PC-3 (cell line): ENCODE results near the gene YAP1.

Source experiments
- CTCF ChIP-seq: fragments of 300-600 bp; sonication (generic); conservative IDR thresholded peaks from 2 replicates; pipeline ENCODE4 v1.5.1; 2017; ENCODE audit warnings: antibody characterized with exemption, low read depth, mild to moderate bottlenecking, low read length
- EZH2 ChIP-seq: fragments of 300-600 bp; sonication (generic); IDR thresholded peaks from one replicate; pipeline ENCODE4 v1.6.1; 2017; ENCODE audit warnings: antibody characterized with exemption, mild to moderate bottlenecking, low read length; ENCODE audit not compliant: unreplicated experiment
- EZH2phosphoT487 ChIP-seq: fragments of 300-600 bp; sonication (generic); IDR thresholded peaks from 2 replicates; pipeline ENCODE4 v1.6.1; 2018; ENCODE audit warnings: mild to moderate bottlenecking, antibody characterized with exemption, low read length, borderline replicate concordance

DNA sequence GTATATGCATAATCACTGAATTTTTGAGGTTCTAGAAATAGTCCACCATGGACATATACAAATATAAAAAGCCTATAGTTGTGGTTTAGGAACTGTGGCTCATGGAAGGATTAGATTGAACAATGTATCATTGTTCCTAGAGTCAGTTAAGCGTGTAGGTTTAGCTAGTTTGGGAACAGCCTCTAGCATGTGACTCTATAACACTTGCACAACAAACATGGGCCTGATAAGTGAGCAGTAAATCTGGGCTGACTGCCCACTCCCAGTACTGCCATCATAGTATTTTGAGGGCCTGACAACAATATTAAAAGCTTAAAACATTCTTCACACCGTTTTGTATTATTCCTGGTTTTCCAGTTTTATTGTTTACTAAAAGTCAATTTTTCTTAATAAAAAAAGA is 47.0 kb downstream of the YAP1 start:
- TF ChIP-seq CTCF (no peak), EZH2 (no peak), EZH2phosphoT487 (no peak)
